Activated CD8-positive, alpha-beta T cell treated with anti-CD3 and anti-CD28 coated beads for 36 hours (primary cell): Measurements from ENCODE around the gene ARMC8. TPM values are rescaled to one million over a fixed set of nuclear protein-coding genes. Genes with fewer than 3 reads are reported as not detected.

Source experiments
- ATAC-seq: fragments of 200-7000 bp; cut with Tn5 transposase; one replicate; pipeline ENCODE4 v1.10.0; 2021; ENCODE audit warnings: mild to moderate bottlenecking, moderate library complexity
- CTCF ChIA-PET: fragments of 350-600 bp; sonication (Branson Sonifier 250); formaldehyde crosslinking; loops from one replicate; lab custom pipeline; 2021; ENCODE audit warnings: antibody characterized with exemption; lab: Charles Lee
- POLR2A ChIA-PET: fragments of 350-600 bp; sonication (Branson Sonifier 250); formaldehyde crosslinking; loops from one replicate; lab custom pipeline; 2021; ENCODE audit warnings: antibody characterized with exemption; lab: Charles Lee
- DNase-seq: peaks from one replicate; pipeline ENCODE4 v3.0.0-alpha.2; 2020
- H3K27ac Mint-ChIP-seq: one replicate; pipeline ENCODE4 v1.8.0; 2021; ENCODE audit warnings: mild to moderate bottlenecking, mixed read lengths
- H3K27me3 Mint-ChIP-seq: one replicate; pipeline ENCODE4 v1.8.0; 2021; ENCODE audit warnings: mixed read lengths
- H3K36me3 Mint-ChIP-seq: one replicate; pipeline ENCODE4 v1.8.0; 2021; ENCODE audit warnings: low read depth, mixed read lengths
- H3K4me1 Mint-ChIP-seq: one replicate; pipeline ENCODE4 v1.8.0; 2021; ENCODE audit warnings: low read depth, mixed read lengths
- H3K4me3 Mint-ChIP-seq: one replicate; pipeline ENCODE4 v1.8.0; 2021; ENCODE audit warnings: mild to moderate bottlenecking, moderate library complexity, mixed read lengths
- H3K9me3 Mint-ChIP-seq: one replicate; pipeline ENCODE4 v1.8.0; 2021; ENCODE audit warnings: mixed read lengths
- CTCF ChIP-seq: fragments of 200-600 bp; IDR thresholded peaks from one replicate; pipeline ENCODE4 v1.8.0; 2022; ENCODE audit warnings: antibody characterized with exemption, mild to moderate bottlenecking
- intact Hi-C: fragments of 100-400 bp; cut with micrococcal nuclease; formaldehyde crosslinking; loops from one replicate; pipeline ENCODE4 v1.10.0; 2022
- total RNA-seq, 2 experiments: library from RNA; stranded (reverse); gene quantifications; one replicate each; pipeline ENCODE4 v1.2.3, GENCODE V29; 2021

Gene ARMC8
- total RNA-seq, 2 experiments from 2014 or later, result 48.1 to 51.4 TPM

GRCh38 chr3:138213398-138214085, 26.4 kb downstream of the ARMC8 start:
- TF ChIP-seq CTCF, result no peak
- CTCF ChIA-PET, result interaction anchor here (1.1 to 2.5 kb wide), 3 partner anchors 10 to 203 kb away, joined by 3 to 7 read pairs (median 3); no protein-coding TSS in a partner anchor
- no peaks in the 10 kb centered on the region for H3K27me3 Mint-ChIP-seq
- H3K36me3 Mint-ChIP-seq, result peaks cover 13% of the 10 kb centered on the region
- no peak overlapping the region for H3K27ac Mint-ChIP-seq
- no peak overlapping the region for H3K4me3 Mint-ChIP-seq
- DNase-seq, result no peak
- no peaks in the 10 kb centered on the region for H3K9me3 Mint-ChIP-seq
- POLR2A ChIA-PET, result interaction anchor here (0.7 kb wide), 1 partner anchor 20 kb away, joined by 3 read pairs; no protein-coding TSS in a partner anchor
- peaks cover 32% of the 10 kb centered on the region for H3K4me1 Mint-ChIP-seq
- no peak for ATAC-seq
- intact Hi-C loops, result no loop called here

- DNase-seq (no peak), ATAC-seq (peak; percentile 42)
- peaks cover 44% of the 10 kb centered on the region for H3K4me1 Mint-ChIP-seq
- H3K27ac Mint-ChIP-seq, result peak overlapping the region; percentile 46
- CTCF ChIA-PET, result interaction anchor here (1.4 to 2.4 kb wide), 2 partner anchors 10 to 105 kb away, joined by 3 to 7 read pairs; no protein-coding TSS in a partner anchor
- no peaks in the 10 kb centered on the region for H3K27me3 Mint-ChIP-seq
- no peaks in the 10 kb centered on the region for H3K9me3 Mint-ChIP-seq
- H3K4me3 Mint-ChIP-seq, result no peak overlapping the region
- intact Hi-C loops, result no loop called here
- no peak for TF ChIP-seq CTCF
- POLR2A ChIA-PET, result interaction anchor here (2.0 kb wide), 1 partner anchor 31 kb away, joined by 6 read pairs; no protein-coding TSS in a partner anchor
- peaks cover 16% of the 10 kb centered on the region for H3K36me3 Mint-ChIP-seq
These were observed 32.2 kb downstream of the ARMC8 start for GRCh38 chr3:138219255-138219654.

GRCh38 chr3:138220242-138220641, 33.1 kb downstream of the ARMC8 start:
- CTCF ChIA-PET, result interaction anchor here (2.4 kb wide), 1 partner anchor 11 kb away, joined by 7 read pairs; no protein-coding TSS in a partner anchor
- POLR2A ChIA-PET, result interaction anchor here (0.5 kb wide), 1 partner anchor 228 kb away, joined by 4 read pairs; no protein-coding TSS in a partner anchor
- Mint-ChIP-seq H3K9me3 (no peaks in the 10 kb centered on the region), H3K4me3 (no peak overlapping the region), H3K27me3 (no peaks in the 10 kb centered on the region), H3K4me1 (peaks cover 43% of the 10 kb centered on the region), H3K36me3 (peaks cover 22% of the 10 kb centered on the region), H3K27ac (peak overlapping the region; percentile 9)
- no peak for DNase-seq
- intact Hi-C loops, result no loop called here
- ATAC-seq, result no peak
- TF ChIP-seq CTCF, result no peak

- CTCF ChIA-PET, result no interaction called here
- no peak for DNase-seq
- Mint-ChIP-seq H3K9me3 (no peaks in the 10 kb centered on the region), H3K4me3 (no peak overlapping the region), H3K36me3 (peaks cover 27% of the 10 kb centered on the region), H3K4me1 (peaks cover 43% of the 10 kb centered on the region), H3K27me3 (no peaks in the 10 kb centered on the region), H3K27ac (no peak overlapping the region)
- no peak for TF ChIP-seq CTCF
- POLR2A ChIA-PET, result interaction anchor here (0.5 kb wide), 1 partner anchor 227 kb away, joined by 4 read pairs; no protein-coding TSS in a partner anchor
- intact Hi-C loops, result no loop called here
- ATAC-seq, result no peak
These were observed 33.7 kb downstream of the ARMC8 start for GRCh38 chr3:138220788-138221187.
